Endothelial cell of umbilical vein (primary cell): Measurements from ENCODE around the gene MRC2. TPM values are rescaled to one million over a fixed set of nuclear protein-coding genes. Genes with fewer than 3 reads are reported as not detected.

ENCODE experiments used
- BruUV-seq: library from RNA; stranded (reverse); fragments of 400-500 nt; replicated peaks from 2 replicates; lab custom pipeline; 2021; lab: Mats Ljungman, UMichigan
- CTCF ChIA-PET: fragments of 300-600, 350-600 bp; sonication (Branson Sonifier 250); formaldehyde crosslinking; loops from one replicate; lab custom pipeline; 2021; ENCODE audit warnings: antibody characterized with exemption, inconsistent platforms; lab: Charles Lee
- POLR2A ChIA-PET: fragments of 300-600, 350-600 bp; sonication (Branson Sonifier 250); formaldehyde crosslinking; loops from one replicate; lab custom pipeline; 2021; ENCODE audit warnings: antibody characterized with exemption, inconsistent platforms; lab: Charles Lee
- DNase-seq: peaks from one replicate; pipeline ENCODE4 v3.0.0-alpha.2; 2011; ENCODE audit warnings: low read depth, low spot score
- FAIRE-seq: peaks from 2 replicates; lab custom pipeline; 2011; peaks lifted over from hg19 to GRCh38; lab: Jason Lieb, UNC
- H2AFZ ChIP-seq: 2 replicates; pipeline ENCODE4 v1.6.0; 2012; ENCODE audit warnings: low read depth, low read length, control low read depth, inconsistent platforms
- H3K27ac ChIP-seq: 2 replicates; pipeline ENCODE4 v1.5.1; 2011; ENCODE audit warnings: low read depth, mild to moderate bottlenecking, control low read depth, low read length, moderate library complexity; ENCODE audit not compliant: insufficient read depth
- H3K27me3 ChIP-seq, 2 experiments: 2 replicates each; pipeline versions ENCODE4 v1.6.0 to v1.6.1; 2011; ENCODE audit warnings: low read length in 2 of 2, mixed read lengths in 1 of 2; ENCODE audit not compliant: control insufficient read depth in 2 of 2, insufficient read depth in 2 of 2
- H3K36me3 ChIP-seq, 2 experiments: 2 replicates in 1 of 2; 3 replicates in 1 of 2; pipeline ENCODE4 v1.5.1; 2011; ENCODE audit warnings: low read length in 2 of 2, mild to moderate bottlenecking in 1 of 2, moderate library complexity in 1 of 2; ENCODE audit not compliant: control insufficient read depth in 2 of 2, insufficient read depth in 2 of 2; ENCODE audit errors: extremely low read depth in 1 of 2
- H3K4me1 ChIP-seq: 3 replicates; pipeline ENCODE4 v1.5.1; 2011; ENCODE audit warnings: mild to moderate bottlenecking, low read length; ENCODE audit not compliant: control insufficient read depth, insufficient read depth; ENCODE audit errors: extremely low read depth
- H3K4me2 ChIP-seq: 2 replicates; pipeline ENCODE4 v1.6.1; 2011; ENCODE audit warnings: low read length, control low read depth, mixed read lengths; ENCODE audit not compliant: insufficient read depth
- H3K4me3 ChIP-seq, 3 experiments: fragments of 200-600 bp in 1 of 3; sonication (generic), shearing (Covaris generic) in 1 of 3; replicated peaks in 1 of 3; 2 replicates each; pipeline ENCODE4 v1.5.1; 2011 to 2016; ENCODE audit warnings: control low read depth in 3 of 3, low read length in 3 of 3, mild to moderate bottlenecking in 2 of 3, inconsistent platforms in 1 of 3, low read depth in 1 of 3, moderate library complexity in 1 of 3; ENCODE audit not compliant: insufficient read depth in 1 of 3
- H3K79me2 ChIP-seq: 2 replicates; pipeline ENCODE4 v1.6.0; 2012; ENCODE audit warnings: low read length, inconsistent platforms; ENCODE audit not compliant: control insufficient read depth, insufficient read depth
- H3K9ac ChIP-seq: replicated peaks from 2 replicates; pipeline ENCODE3; 2011; ENCODE audit warnings: low read length, control low read depth; ENCODE audit not compliant: insufficient read depth; ENCODE audit errors: extremely low read depth
- H3K9me1 ChIP-seq: replicated peaks from 3 replicates; pipeline ENCODE4 v1.6.0; 2011; ENCODE audit warnings: mild to moderate bottlenecking, low read length; ENCODE audit not compliant: control insufficient read depth, insufficient read depth; ENCODE audit errors: extremely low read depth
- H3K9me3 ChIP-seq: replicated peaks from 2 replicates; pipeline ENCODE4 v1.5.1; 2012; ENCODE audit warnings: low read length, inconsistent platforms; ENCODE audit not compliant: control insufficient read depth, insufficient read depth
- H4K20me1 ChIP-seq: replicated peaks from 2 replicates; pipeline ENCODE3; 2011; ENCODE audit warnings: mild to moderate bottlenecking, low read length; ENCODE audit not compliant: control insufficient read depth, insufficient read depth; ENCODE audit errors: extremely low read depth
- CTCF ChIP-seq, 2 donors: IDR thresholded peaks; 1 replicate in 1 of 2; 2 replicates in 1 of 2; pipeline ENCODE4 v1.5.1; 2011; ENCODE audit warnings: low read length in 2 of 2, mild to moderate bottlenecking in 2 of 2, moderate library complexity in 2 of 2, control low read depth in 1 of 2, inconsistent platforms in 1 of 2, low read depth in 1 of 2; ENCODE audit not compliant: insufficient read depth in 1 of 2; ENCODE audit errors: extremely low read depth in 1 of 2
- EZH2 ChIP-seq: IDR thresholded peaks from 2 replicates; pipeline ENCODE4 v1.6.1; 2012; ENCODE audit warnings: borderline replicate concordance, low read depth, mild to moderate bottlenecking, moderate library complexity, low read length, inconsistent platforms; ENCODE audit not compliant: severe bottlenecking
- FOS ChIP-seq: IDR thresholded peaks from 2 replicates; pipeline ENCODE4 v1.6.1; 2011; ENCODE audit warnings: mild to moderate bottlenecking, low read length, moderate library complexity, borderline replicate concordance; ENCODE audit not compliant: insufficient read depth
- GATA2 ChIP-seq: IDR thresholded peaks from 2 replicates; pipeline ENCODE4 v1.7.0; 2011; ENCODE audit warnings: low read depth, mild to moderate bottlenecking, moderate library complexity, mixed read lengths, low read length; ENCODE audit not compliant: insufficient read length, insufficient read depth
- JUN ChIP-seq: IDR thresholded peaks from 2 replicates; pipeline ENCODE4 v1.6.1; 2011; ENCODE audit warnings: borderline replicate concordance, low read depth; ENCODE audit not compliant: insufficient read length, insufficient read depth
- MAX ChIP-seq: IDR thresholded peaks from 2 replicates; pipeline ENCODE4 v1.6.1; 2011; ENCODE audit not compliant: insufficient read depth, insufficient read length
- MYC ChIP-seq: IDR thresholded peaks from one replicate; pipeline ENCODE4 v1.6.1; 2011; ENCODE audit warnings: mild to moderate bottlenecking, low read depth, low read length
- POLR2A ChIP-seq: IDR thresholded peaks from 2 replicates; pipeline ENCODE4 v1.6.1; 2012; ENCODE audit warnings: low read depth, mild to moderate bottlenecking, control low read depth, low read length
- POLR2AphosphoS5 ChIP-seq: IDR thresholded peaks from 2 replicates; pipeline ENCODE4 v1.6.1; 2012; ENCODE audit warnings: low read depth, mild to moderate bottlenecking, control low read depth, low read length, moderate library complexity; ENCODE audit not compliant: insufficient read depth
- dilution Hi-C: fragments of 300-500 bp; cut with MboI; formaldehyde crosslinking; loops from one replicate; pipeline ENCODE4 v1.15.0; 2019; ENCODE audit warnings: low sequenced_read_pairs; ENCODE audit not compliant: extremely low pct_ligation_motif_present
- intact Hi-C: fragments of 100-400 bp; cut with micrococcal nuclease; formaldehyde crosslinking; loops from one replicate; pipeline ENCODE4 v1.10.0; 2022
- polyA plus RNA-seq, 4 experiments: library from polyadenylated mRNA; depleted of rRNA in 3 of 4; stranded (reverse) in 3 of 4; unstranded in 1 of 4; fragments of >200 nt; gene quantifications; 2 replicates each; pipeline versions ENCODE4 v1.2.1 to v1.2.3, GENCODE V29; 2011 to 2012; ENCODE audit warnings: missing spikeins in 1 of 4
- total RNA-seq: library from RNA; stranded (reverse); gene quantifications from 2 replicates; pipeline ENCODE4 v1.2.3, GENCODE V29; 2021

The MRC2 gene
- total and polyA plus RNA-seq, 2 donors (not counting 3 experiments of a cell fraction or from before 2014, with no cell fraction given): 30.6 to 52.7 TPM

GRCh38 chr17:62605588-62605987 lies 21.9 kb upstream of the MRC2 start:
- ChIA-PET POLR2A (no interaction called here), CTCF (no interaction called here)
- dilution Hi-C loops: no loop called here
- Histone ChIP-seq H4K20me1 (no peaks in the 10 kb centered on the region), H3K4me2 (no peak overlapping the region), H3K9ac (no peak overlapping the region), H3K79me2 (no peaks in the 10 kb centered on the region), H3K4me1 (no peaks in the 10 kb centered on the region), H2AFZ (no peak overlapping the region), H3K27ac (no peak overlapping the region), H3K9me1 (no peaks in the 10 kb centered on the region), H3K4me3 (no peak overlapping the region), H3K36me3 (peaks cover 6 to 21% of the 10 kb centered on the region in 2 experiments), H3K9me3 (no peaks in the 10 kb centered on the region), H3K27me3 (no peaks in the 10 kb centered on the region)
- TF ChIP-seq EZH2 (no peak), POLR2A (no peak), MAX (no peak), GATA2 (no peak), FOS (no peak), MYC (no peak), JUN (no peak), CTCF (IDR thresholded peaks at IDR 0.05; ENCODE audit: extremely low read depth in 1 of 2, insufficient read depth in 1 of 2, low read depth in 1 of 2, low read length in 2 of 2) (no peak), POLR2AphosphoS5 (no peak)
- DNase-seq (no peak), FAIRE-seq (no peak)
- BruUV-seq: no TSS peak
- intact Hi-C loops: no loop called here
